SU-DHL-6 (cell line): ENCODE measurements around the gene PASK.

ENCODE experiments used
- H2AFZ ChIP-seq: fragments of 200-600 bp; sonication (generic); 2 replicates; pipeline ENCODE4 v1.6.1; 2014; ENCODE audit warnings: low read depth, mild to moderate bottlenecking, moderate library complexity, mixed read lengths, antibody characterized with exemption, low read length; ENCODE audit not compliant: severe bottlenecking
- H3F3A ChIP-seq: fragments of 200-600 bp; shearing (Covaris generic); 2 replicates; pipeline ENCODE4 v1.6.0; 2016; ENCODE audit warnings: antibody characterized with exemption, mild to moderate bottlenecking; ENCODE audit not compliant: insufficient read depth
- H3K27ac ChIP-seq: fragments of 200-600 bp; sonication (generic); 2 replicates; pipeline ENCODE4 v1.5.1; 2016; ENCODE audit warnings: low read depth, mild to moderate bottlenecking, low read length, moderate library complexity, mixed read lengths
- H3K27me3 ChIP-seq: fragments of 200-600 bp; sonication (generic), shearing (Covaris generic); 2 replicates; pipeline ENCODE4 v1.6.0; 2014; ENCODE audit warnings: mild to moderate bottlenecking, low read length
- H3K36me3 ChIP-seq: fragments of 200-600 bp; sonication (generic); 2 replicates; pipeline ENCODE4 v1.6.1; 2014; ENCODE audit warnings: mild to moderate bottlenecking, low read length, mixed read lengths
- H3K4me2 ChIP-seq: fragments of 300-600, 200-600 bp; shearing (Covaris generic), sonication (generic); 2 replicates; pipeline ENCODE4 v1.6.0; 2014; ENCODE audit warnings: low read length, low read depth, mild to moderate bottlenecking; ENCODE audit not compliant: poor library complexity, severe bottlenecking
- H3K4me3 ChIP-seq: fragments of 200-600 bp; sonication (generic); 2 replicates; pipeline ENCODE4 v1.5.1; 2014; ENCODE audit warnings: antibody characterized with exemption, low read length, mild to moderate bottlenecking, mixed read lengths; ENCODE audit not compliant: insufficient read depth, poor library complexity, severe bottlenecking
- H3K79me2 ChIP-seq: fragments of 200-600 bp; sonication (generic); 2 replicates; pipeline ENCODE4 v1.6.1; 2014; ENCODE audit warnings: mild to moderate bottlenecking, low read length, moderate library complexity; ENCODE audit not compliant: insufficient read depth
- H3K9ac ChIP-seq: fragments of 200-600 bp; sonication (generic); 2 replicates; pipeline ENCODE4 v1.7.0; 2014; ENCODE audit warnings: mild to moderate bottlenecking, low read length
- H3K9me2 ChIP-seq: fragments of 200-600 bp; sonication (generic); replicated peaks from 2 replicates; pipeline ENCODE4 v1.6.1; 2014; ENCODE audit warnings: low read length; ENCODE audit not compliant: insufficient read depth
- H3K9me3 ChIP-seq: fragments of 200-600 bp; sonication (generic); 2 replicates; pipeline ENCODE4 v1.6.1; 2014; ENCODE audit warnings: low read length, mixed read lengths; ENCODE audit not compliant: insufficient read depth
- H4K20me1 ChIP-seq: fragments of 200-600 bp; sonication (generic); 2 replicates; pipeline ENCODE4 v1.6.1; 2014; ENCODE audit warnings: low read depth, mild to moderate bottlenecking, antibody characterized with exemption, low read length, moderate library complexity, mixed read lengths
- CTCF ChIP-seq: fragments of 200-600 bp; sonication (generic); IDR thresholded peaks from one replicate; pipeline ENCODE4 v1.5.1; 2017; ENCODE audit warnings: antibody characterized with exemption, mild to moderate bottlenecking, low read length, moderate library complexity; ENCODE audit not compliant: insufficient read depth, poor library complexity, severe bottlenecking
- EZH2phosphoT487 ChIP-seq: fragments of 200-600 bp; sonication (generic), shearing (Covaris generic); conservative IDR thresholded peaks from 2 replicates; pipeline ENCODE4 v1.6.1; 2018; ENCODE audit warnings: mild to moderate bottlenecking, antibody characterized with exemption, low read length, moderate library complexity, mixed read lengths

The PASK gene

GRCh38 chr2:241125626-241126025, 23.6 kb downstream of the PASK start:
- Histone ChIP-seq H2AFZ (no peak overlapping the region), H3K4me3 (no peak overlapping the region), H3F3A (0 out of 2 replicates have a peak, but pooled peaks cover 4% of the 10 kb centered on the region), H3K36me3 (peaks cover 13% of the 10 kb centered on the region), H3K27me3 (no peaks in the 10 kb centered on the region), H3K9me2 (no peaks in the 10 kb centered on the region), H3K9ac (no peak overlapping the region), H4K20me1 (no peaks in the 10 kb centered on the region), H3K27ac (no peak overlapping the region), H3K9me3 (no peaks in the 10 kb centered on the region; the same call in 1 of the 2 replicates), H3K4me2 (no peak overlapping the region), H3K79me2 (no peaks in the 10 kb centered on the region)
- TF ChIP-seq EZH2phosphoT487, result no peak
- TF ChIP-seq CTCF, result no peak

- TF ChIP-seq EZH2phosphoT487 (no peak), CTCF (no peak)
These were observed 25.3 kb downstream of the PASK start for GRCh38 chr2:241123816-241124536.

GRCh38 chr2:241122376-241123002, 26.8 kb downstream of the PASK start:
- H3K79me2 ChIP-seq, result no peaks in the 10 kb centered on the region
- H3K9me3 ChIP-seq, result no peaks in the 10 kb centered on the region; the same call in 1 of the 2 replicates
- TF ChIP-seq CTCF (no peak), EZH2phosphoT487 (no peak)
- no peak overlapping the region for H3K27ac ChIP-seq
- H3K36me3 ChIP-seq, result peaks cover 15% of the 10 kb centered on the region
- no peak overlapping the region for H3K4me3 ChIP-seq
- H3K27me3 ChIP-seq, result no peaks in the 10 kb centered on the region
- H4K20me1 ChIP-seq, result no peaks in the 10 kb centered on the region
- no peak overlapping the region for H2AFZ ChIP-seq
- no peak overlapping the region for H3K9ac ChIP-seq
- H3K9me2 ChIP-seq, result no peaks in the 10 kb centered on the region
- 0 out of 2 replicates have a peak, but pooled peaks cover 4% of the 10 kb centered on the region for H3F3A ChIP-seq
- no peak overlapping the region for H3K4me2 ChIP-seq

More at GRCh38 chr2:241123816-241124536, 25.3 kb downstream of the PASK start:
- Histone ChIP-seq H3K9me2 (no peaks in the 10 kb centered on the region), H3K27me3 (no peaks in the 10 kb centered on the region), H3K36me3 (peaks cover 15% of the 10 kb centered on the region), H3K4me3 (no peak overlapping the region), H3K27ac (no peak overlapping the region), H3K79me2 (no peaks in the 10 kb centered on the region), H2AFZ (no peak overlapping the region), H3K4me2 (no peak overlapping the region), H3K9me3 (no peaks in the 10 kb centered on the region; the same call in 1 of the 2 replicates), H3K9ac (no peak overlapping the region), H4K20me1 (no peaks in the 10 kb centered on the region), H3F3A (0 out of 2 replicates have a peak, but pooled peaks cover 4% of the 10 kb centered on the region)
